Mesenchymal stem cell (in vitro differentiated cells and primary cell): ENCODE measurements around the gene MXRA7.

ENCODE experiments used
- DNase-seq: peaks from one replicate; pipeline ENCODE4 v3.0.0-alpha.2; 2013
- H2AFZ ChIP-seq: one replicate; pipeline ENCODE4 v1.6.1; 2013; ENCODE audit warnings: low read depth, mild to moderate bottlenecking, control low read depth, inconsistent platforms, low read length, moderate library complexity
- H2AK5ac ChIP-seq: 2 replicates; pipeline ENCODE4 v1.6.1; 2013; ENCODE audit warnings: low read length, moderate library complexity, mild to moderate bottlenecking, inconsistent platforms; ENCODE audit not compliant: severe bottlenecking
- H2BK120ac ChIP-seq: one replicate; pipeline ENCODE4 v1.6.1; 2013; ENCODE audit warnings: low read depth, mild to moderate bottlenecking, inconsistent platforms, low read length, moderate library complexity
- H2BK12ac ChIP-seq, 2 experiments: one replicate each; pipeline ENCODE4 v1.6.1; 2013; ENCODE audit warnings: inconsistent platforms in 2 of 2, low read length in 2 of 2, mild to moderate bottlenecking in 2 of 2, moderate library complexity in 2 of 2, control low read depth in 1 of 2
- H2BK15ac ChIP-seq: one replicate; pipeline ENCODE4 v1.6.1; 2013; ENCODE audit warnings: mild to moderate bottlenecking, low read depth, inconsistent platforms; ENCODE audit not compliant: poor library complexity, severe bottlenecking
- H2BK5ac ChIP-seq: 2 replicates; pipeline ENCODE4 v1.6.1; 2013; ENCODE audit warnings: low read depth, mild to moderate bottlenecking, low read length, control low read depth, inconsistent platforms; ENCODE audit not compliant: poor library complexity, severe bottlenecking
- H3K14ac ChIP-seq, 2 experiments: one replicate each; pipeline ENCODE4 v1.6.1; 2013; ENCODE audit warnings: inconsistent platforms in 2 of 2, low read length in 2 of 2, control low read depth in 1 of 2, mild to moderate bottlenecking in 1 of 2, moderate library complexity in 1 of 2
- H3K18ac ChIP-seq, 2 experiments: one replicate each; pipeline ENCODE4 v1.6.1; 2013; ENCODE audit warnings: inconsistent platforms in 2 of 2, low read length in 2 of 2, control low read depth in 1 of 2, low read depth in 1 of 2, mild to moderate bottlenecking in 1 of 2
- H3K23ac ChIP-seq, 2 experiments: one replicate each; pipeline ENCODE4 v1.6.1; 2013; ENCODE audit warnings: inconsistent platforms in 2 of 2, low read length in 2 of 2, mild to moderate bottlenecking in 2 of 2, moderate library complexity in 2 of 2, control low read depth in 1 of 2
- H3K27ac ChIP-seq: 2 replicates; pipeline ENCODE4 v1.5.1; 2013; ENCODE audit warnings: mild to moderate bottlenecking, moderate library complexity, low read length, control low read depth, inconsistent platforms; ENCODE audit not compliant: poor library complexity, severe bottlenecking
- H3K27me3 ChIP-seq, 2 experiments: 2 replicates each; pipeline versions ENCODE4 v1.6.1 to v1.7.0; 2013; ENCODE audit warnings: low read length in 2 of 2, mild to moderate bottlenecking in 2 of 2, moderate library complexity in 2 of 2, control low read depth in 1 of 2, inconsistent platforms in 1 of 2; ENCODE audit not compliant: control insufficient read depth in 1 of 2, insufficient read depth in 1 of 2
- H3K36me3 ChIP-seq, 2 experiments: 2 replicates each; pipeline versions ENCODE4 v1.6.1 to v1.7.0; 2013; ENCODE audit warnings: low read length in 2 of 2, control low read depth in 1 of 2, inconsistent platforms in 1 of 2, low read depth in 1 of 2, mild to moderate bottlenecking in 1 of 2; ENCODE audit not compliant: insufficient read depth in 2 of 2, control insufficient read depth in 1 of 2
- H3K4ac ChIP-seq, 2 experiments: one replicate each; pipeline ENCODE4 v1.6.1; 2013; ENCODE audit warnings: inconsistent platforms in 2 of 2, low read length in 2 of 2, mild to moderate bottlenecking in 2 of 2, moderate library complexity in 2 of 2, control low read depth in 1 of 2, low read depth in 1 of 2
- H3K4me1 ChIP-seq: 2 replicates; pipeline ENCODE4 v1.6.1; 2013; ENCODE audit warnings: low read depth, low read length, control low read depth; ENCODE audit not compliant: control insufficient read depth, insufficient read depth
- H3K4me2 ChIP-seq: 2 replicates; pipeline ENCODE4 v1.6.1; 2013; ENCODE audit warnings: low read length, mild to moderate bottlenecking, inconsistent platforms; ENCODE audit not compliant: poor library complexity, severe bottlenecking
- H3K4me3 ChIP-seq, 2 experiments: 2 replicates each; pipeline versions ENCODE4 v1.5.1 to v1.7.0; 2013; ENCODE audit warnings: low read length in 2 of 2, mild to moderate bottlenecking in 2 of 2, control low read depth in 1 of 2, low read depth in 1 of 2; ENCODE audit not compliant: insufficient read depth in 1 of 2
- H3K79me1 ChIP-seq: replicated peaks from 2 replicates; pipeline ENCODE4 v1.6.1; 2013; ENCODE audit warnings: mild to moderate bottlenecking, control low read depth, low read length, inconsistent platforms; ENCODE audit not compliant: poor library complexity, severe bottlenecking
- H3K9ac ChIP-seq: 2 replicates; pipeline ENCODE4 v1.7.0; 2013; ENCODE audit warnings: mild to moderate bottlenecking, low read length, moderate library complexity
- H3K9me3 ChIP-seq: 2 replicates; pipeline ENCODE4 v1.7.0; 2013; ENCODE audit warnings: mild to moderate bottlenecking, low read length; ENCODE audit not compliant: control insufficient read depth
- H4K8ac ChIP-seq: one replicate; pipeline ENCODE4 v1.6.1; 2013; ENCODE audit warnings: inconsistent platforms, mild to moderate bottlenecking, low read length, moderate library complexity
- H4K91ac ChIP-seq: one replicate; pipeline ENCODE4 v1.6.1; 2013; ENCODE audit warnings: mild to moderate bottlenecking, low read length, inconsistent platforms
- WGBS: methylation state at CpG from one replicate; pipeline ENCODE4 v1.1.7; 2013; ENCODE audit warnings: mixed read lengths; 5-methylcytosine and 5-hydroxymethylcytosine counted together

The MXRA7 gene

GRCh38 chr17:76726776-76727718 is 16.3 kb upstream of the MXRA7 start, which contains the start of gene METTL23:
Gene METTL23, plus strand, starts transcription at chr17:76726839. Its CDS starts 2,872 bp downstream, at chr17:76729711.
- peak within 1 kb of the TSS; percentile 70 for H2AK5ac ChIP-seq
- H3K18ac ChIP-seq: peak within 1 kb of the TSS; percentile 99
- DNase-seq: peak; percentile 82
- peaks cover 24 to 52% of the 10 kb centered on the region in 2 experiments for H3K36me3 ChIP-seq
- H3K14ac ChIP-seq: peak within 1 kb of the TSS; percentile 95 to 97
- no peaks in the 10 kb centered on the region for H3K9me3 ChIP-seq
- peak within 1 kb of the TSS; percentile 96 for H3K4me2 ChIP-seq
- peak within 1 kb of the TSS; percentile 94 for H3K9ac ChIP-seq
- H4K8ac ChIP-seq: peak within 1 kb of the TSS; percentile 97
- 4% methylated on average over 60 of the region's 71 CpGs for WGBS
- peak within 1 kb of the TSS; percentile 89 for H2BK120ac ChIP-seq
- peak within 1 kb of the TSS; percentile 97 for H2BK5ac ChIP-seq
- H3K4me1 ChIP-seq: peaks cover 16% of the 10 kb centered on the region
- H2BK12ac ChIP-seq: peak within 1 kb of the TSS; percentile 66 to 80
- H3K79me1 ChIP-seq: peaks cover 4% of the 10 kb centered on the region
- peak within 1 kb of the TSS; percentile 99 for H3K27ac ChIP-seq
- peak within 1 kb of the TSS; percentile 94 for H2BK15ac ChIP-seq
- H3K4me3 ChIP-seq: peak within 1 kb of the TSS; percentile 97 to 99
- H4K91ac ChIP-seq: peak within 1 kb of the TSS; percentile 98
- H3K23ac ChIP-seq: peak within 1 kb of the TSS; percentile 79 to 100
- H3K4ac ChIP-seq: peak within 1 kb of the TSS; percentile 98
- H2AFZ ChIP-seq: peak within 1 kb of the TSS; percentile 89
- no peaks in the 10 kb centered on the region for H3K27me3 ChIP-seq

- no peaks in the 10 kb centered on the region for H3K9me3 ChIP-seq
- H3K4me2 ChIP-seq: peak within 1 kb of the TSS; percentile 96
- H2AFZ ChIP-seq: peak within 1 kb of the TSS; percentile 89
- peak within 1 kb of the TSS; percentile 66 to 80 for H2BK12ac ChIP-seq
- H3K27me3 ChIP-seq: no peaks in the 10 kb centered on the region
- peak within 1 kb of the TSS; percentile 79 to 100 for H3K23ac ChIP-seq
- peak within 1 kb of the TSS; percentile 89 for H2BK120ac ChIP-seq
- peaks cover 16% of the 10 kb centered on the region for H3K4me1 ChIP-seq
- peak within 1 kb of the TSS; percentile 99 for H3K18ac ChIP-seq
- peak within 1 kb of the TSS; percentile 95 to 97 for H3K14ac ChIP-seq
- peak within 1 kb of the TSS; percentile 94 for H3K9ac ChIP-seq
- peak within 1 kb of the TSS; percentile 98 for H3K4ac ChIP-seq
- peak within 1 kb of the TSS; percentile 98 for H4K91ac ChIP-seq
- H4K8ac ChIP-seq: peak within 1 kb of the TSS; percentile 97
- peaks cover 32 to 53% of the 10 kb centered on the region in 2 experiments for H3K36me3 ChIP-seq
- peak within 1 kb of the TSS; percentile 99 for H3K27ac ChIP-seq
- H3K4me3 ChIP-seq: peak within 1 kb of the TSS; percentile 97 to 99
- peak; percentile 97 for DNase-seq
- peak within 1 kb of the TSS; percentile 97 for H2BK5ac ChIP-seq
- peaks cover 11% of the 10 kb centered on the region for H3K79me1 ChIP-seq
- H2AK5ac ChIP-seq: peak within 1 kb of the TSS; percentile 77
- under 1% methylated on average over 50 of the region's 60 CpGs for WGBS
- peak within 1 kb of the TSS; percentile 94 for H2BK15ac ChIP-seq
These were observed 15.5 kb upstream of the MXRA7 start, which contains the start of gene JMJD6 for GRCh38 chr17:76726231-76726775. Gene JMJD6, minus strand, starts transcription at chr17:76726606. Its CDS starts 131 bp downstream, at chr17:76726475.

- Histone ChIP-seq H3K4me3 (peak overlapping the region; percentile 89 to 93), H3K14ac (peak overlapping the region; percentile 95 to 97), H3K27me3 (no peaks in the 10 kb centered on the region), H3K36me3 (peaks cover 37 to 55% of the 10 kb centered on the region in 2 experiments), H3K79me1 (peaks cover 15% of the 10 kb centered on the region), H2BK120ac (peak overlapping the region; percentile 89), H3K4ac (peak overlapping the region; percentile 98), H2BK15ac (peak overlapping the region; percentile 93), H3K23ac (peak overlapping the region; percentile 79 to 100), H2BK5ac (peak overlapping the region; percentile 73), H4K91ac (peak overlapping the region; percentile 85), H3K4me2 (peak overlapping the region; percentile 96), H3K9ac (peak overlapping the region; percentile 91), H3K9me3 (no peaks in the 10 kb centered on the region), H2BK12ac (peak overlapping the region; percentile 66 to 80), H3K18ac (peak overlapping the region; percentile 93 to 99), H3K27ac (peak overlapping the region; percentile 89), H2AFZ (peak overlapping the region; percentile 72), H4K8ac (peak overlapping the region; percentile 84), H2AK5ac (peak overlapping the region; percentile 77), H3K4me1 (peaks cover 16% of the 10 kb centered on the region)
- WGBS: 11% methylated on average over 36 of the region's 38 CpGs
- peak; percentile 61 for DNase-seq
These were observed 14.9 kb upstream of the MXRA7 start for GRCh38 chr17:76725580-76726230.
